HUES48 (cell line): ENCODE data around the gene C1orf185.
"Not testable (repeated sequence)": the region's sequence is repeated elsewhere in the genome, so short reads cannot be mapped to it uniquely, and the experiment has no call there.

ENCODE experiments used
- H3K27ac ChIP-seq: one replicate; pipeline ENCODE4 v1.7.0; 2013; ENCODE audit warnings: low read depth, low read length, inconsistent platforms
- H3K27me3 ChIP-seq: 2 replicates; pipeline ENCODE4 v1.6.1; 2013; ENCODE audit warnings: mild to moderate bottlenecking, low read length; ENCODE audit not compliant: control insufficient read depth, insufficient read depth
- H3K36me3 ChIP-seq: 2 replicates; pipeline ENCODE4 v1.6.1; 2013; ENCODE audit warnings: low read length; ENCODE audit not compliant: control insufficient read depth, insufficient read depth
- H3K4me1 ChIP-seq: 2 replicates; pipeline ENCODE4 v1.6.1; 2013; ENCODE audit warnings: mild to moderate bottlenecking, low read length; ENCODE audit not compliant: control insufficient read depth, insufficient read depth
- H3K4me3 ChIP-seq: 2 replicates; pipeline ENCODE4 v1.5.1; 2013; ENCODE audit warnings: mild to moderate bottlenecking, low read depth, low read length
- H3K9ac ChIP-seq: 2 replicates; pipeline ENCODE4 v1.6.1; 2013; ENCODE audit warnings: mild to moderate bottlenecking, low read depth, low read length, moderate library complexity
- H3K9me3 ChIP-seq: 2 replicates; pipeline ENCODE4 v1.6.1; 2013; ENCODE audit warnings: low read length; ENCODE audit not compliant: control insufficient read depth, insufficient read depth

The C1orf185 gene

GRCh38 chr1:51088474-51088873, 13.6 kb upstream of the C1orf185 start:
- Histone ChIP-seq H3K4me3 (no peak overlapping the region), H3K27ac (no peak overlapping the region), H3K27me3 (no peaks in the 10 kb centered on the region), H3K9ac (no peak overlapping the region), H3K9me3 (no peaks in the 10 kb centered on the region), H3K4me1 (no peaks in the 10 kb centered on the region), H3K36me3 (no peaks in the 10 kb centered on the region)

- Histone ChIP-seq H3K27me3 (no peaks in the 10 kb centered on the region), H3K4me1 (no peaks in the 10 kb centered on the region), H3K4me3 (no peak overlapping the region), H3K9ac (no peak overlapping the region), H3K9me3 (no peaks in the 10 kb centered on the region), H3K36me3 (no peaks in the 10 kb centered on the region), H3K27ac (no peak overlapping the region)
Observed at GRCh38 chr1:51093581-51093980, 8.4 kb upstream of the C1orf185 start.

GRCh38 chr1:51097171-51097570, 4.9 kb upstream of the C1orf185 start:
- Histone ChIP-seq H3K4me3 (no peak overlapping the region), H3K4me1 (no peaks in the 10 kb centered on the region), H3K9me3 (no peaks in the 10 kb centered on the region), H3K27ac (no peak overlapping the region), H3K36me3 (no peaks in the 10 kb centered on the region), H3K9ac (no peak overlapping the region), H3K27me3 (no peaks in the 10 kb centered on the region)

GRCh38 chr1:51100264-51100880, 1.7 kb upstream of the C1orf185 start:
- H3K9ac ChIP-seq = no peak overlapping the region
- no peaks in the 10 kb centered on the region for H3K9me3 ChIP-seq
- H3K4me3 ChIP-seq = no peak overlapping the region
- no peaks in the 10 kb centered on the region for H3K36me3 ChIP-seq
- H3K4me1 ChIP-seq = no peaks in the 10 kb centered on the region
- no peak overlapping the region for H3K27ac ChIP-seq
- no peaks in the 10 kb centered on the region for H3K27me3 ChIP-seq

GRCh38 chr1:51114137-51114536, 12.1 kb downstream of the C1orf185 start:
- Histone ChIP-seq H3K9me3 (no peaks in the 10 kb centered on the region), H3K4me3 (no peak overlapping the region), H3K27ac (no peak overlapping the region), H3K27me3 (no peaks in the 10 kb centered on the region), H3K4me1 (no peaks in the 10 kb centered on the region), H3K36me3 (no peaks in the 10 kb centered on the region), H3K9ac (no peak overlapping the region)

- Histone ChIP-seq H3K9ac (no peak overlapping the region), H3K27ac (no peak overlapping the region), H3K27me3 (no peaks in the 10 kb centered on the region), H3K4me3 (no peak overlapping the region), H3K4me1 (no peaks in the 10 kb centered on the region), H3K9me3 (no peaks in the 10 kb centered on the region), H3K36me3 (no peaks in the 10 kb centered on the region)
Observed at GRCh38 chr1:51115714-51116404, 13.8 kb downstream of the C1orf185 start.

- no peaks in the 10 kb centered on the region for H3K27me3 ChIP-seq
- no peak overlapping the region for H3K9ac ChIP-seq
- no peaks in the 10 kb centered on the region for H3K9me3 ChIP-seq
- no peak overlapping the region for H3K27ac ChIP-seq
- H3K4me3 ChIP-seq = no peak overlapping the region
- H3K36me3 ChIP-seq = no peaks in the 10 kb centered on the region
- H3K4me1 ChIP-seq = no peaks in the 10 kb centered on the region
Observed at GRCh38 chr1:51119331-51119730, 17.3 kb downstream of the C1orf185 start.

- Histone ChIP-seq H3K4me3 (no peak overlapping the region), H3K4me1 (no peaks in the 10 kb centered on the region), H3K36me3 (no peaks in the 10 kb centered on the region), H3K9ac (no peak overlapping the region), H3K27me3 (no peaks in the 10 kb centered on the region), H3K27ac (no peak overlapping the region), H3K9me3 (no peaks in the 10 kb centered on the region)
Observed at GRCh38 chr1:51120629-51121028, 18.6 kb downstream of the C1orf185 start.

- H3K4me3 ChIP-seq, H3K36me3 ChIP-seq, H3K9ac ChIP-seq, H3K9me3 ChIP-seq, H3K27me3 ChIP-seq, H3K27ac ChIP-seq, H3K4me1 ChIP-seq: not testable (repeated sequence)
Observed at GRCh38 chr1:51127152-51127551, 25.1 kb downstream of the C1orf185 start.

- Histone ChIP-seq H3K27me3 (no peaks in the 10 kb centered on the region), H3K4me3 (no peak overlapping the region), H3K4me1 (no peaks in the 10 kb centered on the region), H3K9me3 (no peaks in the 10 kb centered on the region), H3K9ac (no peak overlapping the region), H3K27ac (no peak overlapping the region), H3K36me3 (no peaks in the 10 kb centered on the region)
Observed at GRCh38 chr1:51131185-51131584, 29.2 kb downstream of the C1orf185 start.

GRCh38 chr1:51133045-51133444, 31.0 kb downstream of the C1orf185 start:
- H3K27me3 ChIP-seq = no peaks in the 10 kb centered on the region
- no peaks in the 10 kb centered on the region for H3K36me3 ChIP-seq
- H3K4me3 ChIP-seq = no peak overlapping the region
- no peak overlapping the region for H3K9ac ChIP-seq
- H3K9me3 ChIP-seq = no peaks in the 10 kb centered on the region
- no peaks in the 10 kb centered on the region for H3K4me1 ChIP-seq
- H3K27ac ChIP-seq = no peak overlapping the region
